Measurements from ENCODE around the gene PNKD.

Gene PNKD

DNA sequence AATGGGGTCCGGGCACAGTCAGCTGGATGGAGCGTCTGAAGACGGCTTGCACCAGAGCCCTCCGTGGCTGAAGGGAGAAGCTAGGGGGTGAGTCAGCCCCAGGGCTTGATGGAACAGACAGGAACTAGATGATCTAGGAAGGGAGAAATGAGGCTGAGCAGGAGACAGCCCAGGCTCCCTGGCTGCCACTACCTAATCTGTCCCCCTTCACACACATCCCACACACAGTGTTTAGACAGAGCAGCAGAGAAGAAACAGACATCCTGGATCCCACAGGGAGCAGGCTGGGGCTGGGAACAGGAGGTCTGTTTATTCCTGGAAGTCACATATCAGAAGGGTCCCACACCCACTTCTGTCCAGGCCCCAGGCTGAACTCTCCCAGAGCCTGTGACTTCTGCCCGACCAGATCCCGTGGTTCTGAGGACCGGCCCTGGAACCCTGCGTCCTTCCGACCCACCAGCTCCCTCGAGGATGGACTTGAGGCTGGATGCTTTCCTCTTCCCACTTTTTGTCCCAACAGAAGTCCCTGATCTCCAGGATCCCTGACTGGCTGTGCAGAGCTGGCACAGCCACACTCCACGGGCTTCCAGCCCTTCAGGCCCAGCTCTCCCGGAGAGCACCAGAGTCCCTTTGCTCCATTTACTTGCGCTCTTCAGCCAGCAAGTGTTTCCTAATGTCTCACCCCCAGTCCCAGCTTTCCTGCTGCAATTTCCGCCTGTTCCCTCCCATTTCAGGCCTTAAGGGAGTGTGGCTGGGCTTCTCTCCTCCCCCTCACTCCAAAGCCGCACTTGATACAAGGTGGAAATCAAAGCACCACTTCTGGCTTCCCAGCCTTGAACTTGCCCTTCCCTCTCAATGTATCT, 11.0 kb upstream of the PNKD start:
- H3K4me3 ChIP-seq (ENCODE audit: low read length) = no peak overlapping the region
- peaks cover 8% of the 10 kb centered on the region for H3K4me1 ChIP-seq (ENCODE audit: control insufficient read depth, low read depth, low read length)
- peaks cover 28% of the 10 kb centered on the region for H3K36me3 ChIP-seq (ENCODE audit: control insufficient read depth, low read depth, low read length)
- no peaks in the 10 kb centered on the region for H3K27me3 ChIP-seq (ENCODE audit: control insufficient read depth, insufficient read depth, low read length)
- no peaks in the 10 kb centered on the region for H3K9me3 ChIP-seq (ENCODE audit: control insufficient read depth, low read depth, low read length)
- H3K27ac ChIP-seq (ENCODE audit: low read length) = no peak overlapping the region
- H3K9ac ChIP-seq (ENCODE audit: low read length) = no peak overlapping the region

DNA sequence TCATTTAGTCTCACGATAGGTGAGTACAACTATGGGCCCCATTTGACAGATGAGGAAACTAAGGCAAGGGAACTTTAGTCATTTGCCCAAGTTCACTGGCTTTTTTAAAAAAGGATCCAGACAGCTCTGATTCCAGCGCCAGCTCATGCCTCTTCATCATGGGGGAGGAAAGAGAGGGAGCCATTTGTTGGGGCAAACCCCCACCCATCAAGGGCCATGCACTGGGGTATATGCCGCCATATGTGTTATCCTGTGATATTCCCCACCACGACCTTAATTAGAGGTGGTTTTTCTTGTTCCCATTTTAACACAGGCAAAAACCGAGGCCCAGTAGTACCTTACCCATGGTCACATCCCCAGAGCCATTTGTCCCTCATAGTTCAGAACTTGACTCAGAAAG, 10.2 kb upstream of the PNKD start:
- no peak overlapping the region for H3K27ac ChIP-seq (ENCODE audit: low read length)
- no peak overlapping the region for H3K9ac ChIP-seq (ENCODE audit: low read length)
- H3K9me3 ChIP-seq (ENCODE audit: control insufficient read depth, low read depth, low read length) = no peaks in the 10 kb centered on the region
- no peaks in the 10 kb centered on the region for H3K27me3 ChIP-seq (ENCODE audit: control insufficient read depth, insufficient read depth, low read length)
- peaks cover 8% of the 10 kb centered on the region for H3K4me1 ChIP-seq (ENCODE audit: control insufficient read depth, low read depth, low read length)
- no peak overlapping the region for H3K4me3 ChIP-seq (ENCODE audit: low read length)
- peaks cover 26% of the 10 kb centered on the region for H3K36me3 ChIP-seq (ENCODE audit: control insufficient read depth, low read depth, low read length)

DNA sequence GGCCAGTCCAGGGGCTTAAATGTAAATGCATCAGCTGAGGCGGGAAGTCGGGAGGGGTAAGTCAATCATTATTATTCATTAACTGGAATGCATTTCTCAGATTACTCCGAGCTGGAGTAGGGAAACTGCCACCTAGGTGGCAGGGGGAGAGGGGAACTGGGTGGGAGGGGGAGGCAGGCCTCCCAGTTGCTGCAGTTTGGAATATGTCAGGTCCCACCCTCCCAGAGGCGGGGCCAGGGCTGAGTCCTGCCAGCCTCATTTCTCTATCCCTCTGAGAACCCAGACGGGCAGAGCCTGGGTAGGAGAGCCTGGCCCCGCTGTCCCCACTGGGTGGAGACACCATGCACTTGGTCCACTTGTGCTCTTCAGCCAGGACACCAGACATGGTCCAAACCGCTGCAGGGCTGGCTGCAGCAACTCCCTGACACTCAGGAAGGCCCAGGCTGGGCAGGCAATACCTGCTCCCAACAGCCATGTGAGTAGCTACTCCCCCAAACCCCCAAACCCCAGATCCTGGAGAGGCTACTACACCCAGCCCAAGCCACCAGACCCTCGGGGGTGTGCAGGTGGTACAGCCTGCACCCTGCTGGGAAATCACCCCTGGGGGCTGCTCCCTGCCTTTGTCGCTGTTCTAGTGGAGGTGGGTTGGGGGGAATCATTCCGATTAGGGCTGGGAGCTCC, 9.4 kb upstream of the PNKD start, which contains the start of gene GPBAR1:
TSS of gene GPBAR1 (plus strand) at position 274 of the 681 bp plus-strand sequence. CDS start 1,710 bp downstream, outside the sequence.
- Histone ChIP-seq H3K9ac (ENCODE audit: low read length) (peak within 1 kb of the TSS; percentile 4), H3K27ac (ENCODE audit: low read length) (no peak within 1 kb of the TSS), H3K27me3 (ENCODE audit: control insufficient read depth, insufficient read depth, low read length) (no peaks in the 10 kb centered on the region), H3K4me1 (ENCODE audit: control insufficient read depth, low read depth, low read length) (peaks cover 8% of the 10 kb centered on the region), H3K4me3 (ENCODE audit: low read length) (no peak within 1 kb of the TSS), H3K9me3 (ENCODE audit: control insufficient read depth, low read depth, low read length) (no peaks in the 10 kb centered on the region), H3K36me3 (ENCODE audit: control insufficient read depth, low read depth, low read length) (peaks cover 26% of the 10 kb centered on the region)

DNA sequence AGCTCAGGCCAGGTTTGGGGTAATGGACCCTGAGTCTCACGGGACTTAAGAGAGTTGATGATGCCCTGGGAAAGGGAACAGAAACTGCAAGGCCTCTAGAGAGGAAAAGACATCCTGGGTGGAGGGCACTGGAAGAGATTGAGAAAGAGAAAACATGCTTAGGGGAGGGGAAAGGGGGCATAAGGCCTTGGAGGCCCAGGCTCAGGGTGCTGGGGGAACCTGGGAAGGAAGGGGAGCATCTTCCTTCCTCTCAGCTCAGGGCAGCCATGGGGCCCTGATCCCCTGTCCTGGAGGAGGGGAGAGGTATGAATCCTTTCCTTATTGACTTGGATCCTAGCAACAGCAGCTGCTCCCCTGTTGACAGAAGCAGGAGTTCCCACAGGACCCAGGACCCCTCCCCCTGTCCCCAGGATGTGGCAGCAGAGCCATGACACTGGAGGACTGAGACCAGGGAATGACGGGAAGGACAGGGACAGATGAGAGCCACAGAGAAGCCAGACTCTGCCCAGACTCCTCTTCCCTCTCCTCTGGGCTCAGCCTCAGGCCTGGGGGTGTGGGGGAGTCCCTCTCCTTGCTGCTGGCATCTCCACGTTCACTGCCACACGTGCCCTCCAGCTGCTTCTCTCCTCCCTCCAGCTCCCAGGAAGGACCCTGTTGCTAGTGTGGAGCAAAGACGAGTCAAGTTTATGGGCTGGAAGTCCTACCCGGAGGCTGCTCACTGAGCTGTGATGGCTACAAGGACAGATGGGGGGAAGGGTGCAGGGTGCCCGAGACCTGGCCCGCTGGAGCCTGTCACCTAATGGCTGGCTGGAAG, 8.7 kb upstream of the PNKD start:
- no peaks in the 10 kb centered on the region for H3K27me3 ChIP-seq (ENCODE audit: control insufficient read depth, insufficient read depth, low read length)
- H3K36me3 ChIP-seq (ENCODE audit: control insufficient read depth, low read depth, low read length) = peaks cover 31% of the 10 kb centered on the region
- peak overlapping the region; percentile 4 for H3K9ac ChIP-seq (ENCODE audit: low read length)
- no peaks in the 10 kb centered on the region for H3K9me3 ChIP-seq (ENCODE audit: control insufficient read depth, low read depth, low read length)
- no peak overlapping the region for H3K4me3 ChIP-seq (ENCODE audit: low read length)
- H3K27ac ChIP-seq (ENCODE audit: low read length) = no peak overlapping the region
- H3K4me1 ChIP-seq (ENCODE audit: control insufficient read depth, low read depth, low read length) = peaks cover 8% of the 10 kb centered on the region

DNA sequence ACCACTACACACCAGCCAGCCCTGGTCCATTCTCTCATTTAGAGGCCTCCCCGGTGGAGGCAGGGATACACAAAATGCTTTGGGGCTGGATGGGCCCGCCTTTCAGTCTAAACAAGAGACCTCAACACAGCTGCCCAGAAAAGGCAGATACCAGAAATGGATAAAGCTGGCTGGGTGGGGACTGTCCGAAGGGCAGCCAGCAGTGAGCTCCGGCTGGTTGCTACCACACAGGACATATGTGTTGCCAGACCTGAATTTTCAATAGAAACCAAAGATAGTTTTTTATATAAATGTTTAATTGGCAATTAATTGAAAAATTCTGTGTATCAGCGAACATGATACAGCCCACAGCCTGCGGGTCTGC, 8.1 kb upstream of the PNKD start:
- H3K27ac ChIP-seq (ENCODE audit: low read length) = no peak overlapping the region
- peaks cover 36% of the 10 kb centered on the region for H3K36me3 ChIP-seq (ENCODE audit: control insufficient read depth, low read depth, low read length)
- H3K9ac ChIP-seq (ENCODE audit: low read length) = no peak overlapping the region
- no peaks in the 10 kb centered on the region for H3K9me3 ChIP-seq (ENCODE audit: control insufficient read depth, low read depth, low read length)
- no peak overlapping the region for H3K4me3 ChIP-seq (ENCODE audit: low read length)
- no peaks in the 10 kb centered on the region for H3K27me3 ChIP-seq (ENCODE audit: control insufficient read depth, insufficient read depth, low read length)
- H3K4me1 ChIP-seq (ENCODE audit: control insufficient read depth, low read depth, low read length) = peaks cover 8% of the 10 kb centered on the region

DNA sequence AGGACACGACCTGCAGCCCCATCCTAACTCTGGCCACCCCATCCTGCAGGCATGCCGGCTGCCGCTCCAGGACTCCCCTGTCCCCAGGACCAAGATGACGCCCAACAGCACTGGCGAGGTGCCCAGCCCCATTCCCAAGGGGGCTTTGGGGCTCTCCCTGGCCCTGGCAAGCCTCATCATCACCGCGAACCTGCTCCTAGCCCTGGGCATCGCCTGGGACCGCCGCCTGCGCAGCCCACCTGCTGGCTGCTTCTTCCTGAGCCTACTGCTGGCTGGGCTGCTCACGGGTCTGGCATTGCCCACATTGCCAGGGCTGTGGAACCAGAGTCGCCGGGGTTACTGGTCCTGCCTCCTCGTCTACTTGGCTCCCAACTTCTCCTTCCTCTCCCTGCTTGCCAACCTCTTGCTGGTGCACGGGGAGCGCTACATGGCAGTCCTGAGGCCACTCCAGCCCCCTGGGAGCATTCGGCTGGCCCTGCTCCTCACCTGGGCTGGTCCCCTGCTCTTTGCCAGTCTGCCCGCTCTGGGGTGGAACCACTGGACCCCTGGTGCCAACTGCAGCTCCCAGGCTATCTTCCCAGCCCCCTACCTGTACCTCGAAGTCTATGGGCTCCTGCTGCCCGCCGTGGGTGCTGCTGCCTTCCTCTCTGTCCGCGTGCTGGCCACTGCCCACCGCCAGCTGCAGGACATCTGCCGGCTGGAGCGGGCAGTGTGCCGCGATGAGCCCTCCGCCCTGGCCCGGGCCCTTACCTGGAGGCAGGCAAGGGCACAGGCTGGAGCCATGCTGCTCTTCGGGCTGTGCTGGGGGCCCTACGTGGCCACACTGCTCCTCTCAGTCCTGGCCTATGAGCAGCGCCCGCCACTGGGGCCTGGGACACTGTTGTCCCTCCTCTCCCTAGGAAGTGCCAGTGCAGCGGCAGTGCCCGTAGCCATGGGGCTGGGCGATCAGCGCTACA, 7.4 kb upstream of the PNKD start:
- peaks cover 37% of the 10 kb centered on the region for H3K36me3 ChIP-seq (ENCODE audit: control insufficient read depth, low read depth, low read length)
- peaks cover 8% of the 10 kb centered on the region for H3K4me1 ChIP-seq (ENCODE audit: control insufficient read depth, low read depth, low read length)
- no peak overlapping the region for H3K9ac ChIP-seq (ENCODE audit: low read length)
- H3K27me3 ChIP-seq (ENCODE audit: control insufficient read depth, insufficient read depth, low read length) = no peaks in the 10 kb centered on the region
- H3K4me3 ChIP-seq (ENCODE audit: low read length) = no peak overlapping the region
- no peak overlapping the region for H3K27ac ChIP-seq (ENCODE audit: low read length)
- no peaks in the 10 kb centered on the region for H3K9me3 ChIP-seq (ENCODE audit: control insufficient read depth, low read depth, low read length)

DNA sequence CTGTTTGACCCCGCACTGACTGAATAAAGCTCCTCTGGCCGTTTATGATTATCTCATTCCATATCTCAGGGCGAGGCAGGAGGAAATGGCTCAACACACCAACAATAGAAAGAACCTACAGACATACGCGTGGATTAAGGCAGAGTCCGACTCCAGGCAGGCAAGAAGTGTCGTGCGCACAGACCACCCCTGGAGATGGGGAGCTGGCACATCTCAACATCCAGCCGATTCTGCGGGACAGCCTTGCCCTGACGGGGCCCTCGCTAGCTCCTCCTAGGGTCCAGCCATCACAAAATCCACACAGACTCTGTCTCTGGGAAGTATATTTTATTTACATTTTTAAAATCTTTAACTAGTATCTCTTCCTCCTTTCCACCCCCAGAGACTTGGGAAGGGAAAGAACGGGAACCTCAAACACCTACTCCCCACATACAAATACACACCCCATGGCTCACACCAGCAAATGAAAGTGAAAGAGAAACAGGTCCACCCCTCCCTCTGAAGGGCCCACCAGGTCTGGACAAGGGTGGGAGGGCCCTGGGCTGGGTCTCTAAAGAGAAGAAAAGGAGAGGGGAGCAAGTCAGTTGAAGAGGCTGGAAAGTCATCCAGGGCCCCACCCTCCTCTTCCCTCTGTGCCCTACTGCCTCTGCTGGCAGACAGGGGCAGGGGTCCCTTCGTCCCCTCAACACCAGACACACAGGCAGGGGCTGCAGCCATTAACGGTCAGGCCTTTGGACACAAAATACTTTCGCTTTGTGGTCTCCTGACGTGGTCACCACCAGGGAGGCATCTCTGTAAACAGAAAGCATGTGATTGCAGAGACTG, 6.3 kb upstream of the PNKD start:
- no peak overlapping the region for H3K9ac ChIP-seq (ENCODE audit: low read length)
- H3K36me3 ChIP-seq (ENCODE audit: control insufficient read depth, low read depth, low read length) = peaks cover 37% of the 10 kb centered on the region
- H3K27ac ChIP-seq (ENCODE audit: low read length) = no peak overlapping the region
- no peaks in the 10 kb centered on the region for H3K9me3 ChIP-seq (ENCODE audit: control insufficient read depth, low read depth, low read length)
- H3K27me3 ChIP-seq (ENCODE audit: control insufficient read depth, insufficient read depth, low read length) = no peaks in the 10 kb centered on the region
- no peak overlapping the region for H3K4me3 ChIP-seq (ENCODE audit: low read length)
- peaks cover 8% of the 10 kb centered on the region for H3K4me1 ChIP-seq (ENCODE audit: control insufficient read depth, low read depth, low read length)

DNA sequence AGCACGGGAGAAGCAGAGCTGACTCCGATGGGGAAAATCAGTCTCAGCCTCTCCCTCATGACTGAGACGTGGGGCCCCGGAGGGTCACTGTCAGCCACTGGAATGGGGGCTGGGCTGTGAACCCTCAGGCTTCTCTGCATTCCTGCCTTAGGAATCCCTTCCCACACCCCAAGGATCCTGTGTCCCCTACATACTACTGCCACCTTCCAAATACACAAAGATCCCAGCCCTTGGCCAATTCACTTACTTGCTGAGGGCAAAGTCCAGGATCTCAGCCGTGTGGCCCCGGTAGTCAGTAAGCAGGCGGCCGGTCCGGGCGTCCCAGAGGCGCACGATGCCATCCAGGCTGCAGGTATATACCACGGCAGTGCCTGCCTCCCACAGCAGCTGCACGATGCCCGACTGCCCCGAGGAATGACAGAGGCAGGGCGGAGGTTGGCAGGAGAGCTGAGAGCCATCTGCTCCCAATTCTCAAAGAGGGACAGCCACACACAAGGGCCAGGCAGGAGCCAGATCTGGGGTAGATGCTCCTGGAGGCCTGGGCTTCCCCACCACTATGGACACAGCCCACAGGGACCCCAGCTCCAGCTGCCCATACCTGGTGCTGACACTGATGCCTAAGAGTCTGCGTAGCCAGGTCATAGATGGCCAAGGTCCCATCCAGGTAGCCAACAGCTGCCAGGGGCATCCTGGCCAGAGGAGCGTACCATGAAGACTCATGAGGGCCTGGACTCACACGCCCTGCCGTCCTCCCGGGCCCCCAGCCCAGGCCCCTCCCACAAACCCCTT, 5.4 kb upstream of the PNKD start:
- peaks cover 37% of the 10 kb centered on the region for H3K36me3 ChIP-seq (ENCODE audit: control insufficient read depth, low read depth, low read length)
- no peaks in the 10 kb centered on the region for H3K27me3 ChIP-seq (ENCODE audit: control insufficient read depth, insufficient read depth, low read length)
- no peaks in the 10 kb centered on the region for H3K9me3 ChIP-seq (ENCODE audit: control insufficient read depth, low read depth, low read length)
- H3K9ac ChIP-seq (ENCODE audit: low read length) = no peak overlapping the region
- H3K4me1 ChIP-seq (ENCODE audit: control insufficient read depth, low read depth, low read length) = peaks cover 8% of the 10 kb centered on the region
- no peak overlapping the region for H3K27ac ChIP-seq (ENCODE audit: low read length)
- H3K4me3 ChIP-seq (ENCODE audit: low read length) = no peak overlapping the region

DNA sequence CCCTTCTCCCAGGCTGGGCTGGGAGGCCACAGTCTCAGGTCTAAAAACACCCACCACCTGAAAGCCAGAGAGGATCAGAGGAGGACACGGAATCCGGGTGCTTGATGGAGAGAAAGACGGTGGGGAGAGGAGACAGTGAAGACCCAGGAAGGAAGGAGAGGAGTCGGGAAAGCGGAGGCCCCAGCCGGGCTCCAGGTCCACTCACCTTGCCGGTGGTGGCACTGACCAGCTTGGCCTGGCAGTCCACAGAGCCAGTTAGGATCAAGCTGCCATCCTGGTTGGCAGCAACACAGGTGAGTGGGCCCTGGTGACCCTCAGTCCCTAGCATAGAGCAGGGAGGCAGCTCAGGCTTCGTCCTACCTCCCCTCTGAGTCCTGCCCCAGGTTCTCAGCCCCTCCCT, 4.7 kb upstream of the PNKD start:
- Histone ChIP-seq H3K4me3 (ENCODE audit: low read length) (no peak overlapping the region), H3K9me3 (ENCODE audit: control insufficient read depth, low read depth, low read length) (no peaks in the 10 kb centered on the region), H3K9ac (ENCODE audit: low read length) (no peak overlapping the region), H3K27me3 (ENCODE audit: control insufficient read depth, insufficient read depth, low read length) (no peaks in the 10 kb centered on the region), H3K36me3 (ENCODE audit: control insufficient read depth, low read depth, low read length) (peaks cover 37% of the 10 kb centered on the region), H3K27ac (ENCODE audit: low read length) (no peak overlapping the region), H3K4me1 (ENCODE audit: control insufficient read depth, low read depth, low read length) (peaks cover 8% of the 10 kb centered on the region)

All from iPS-18a (cell line).